Measurements from ENCODE around the gene AKAP6. TPM values are rescaled to one million over a fixed set of nuclear protein-coding genes. Genes with fewer than 3 reads are reported as not detected.

AKAP6 gene
- total RNA-seq, 4 donors from 2014 or later = 1.1 to 16.0 (median 6.0) TPM

DNA sequence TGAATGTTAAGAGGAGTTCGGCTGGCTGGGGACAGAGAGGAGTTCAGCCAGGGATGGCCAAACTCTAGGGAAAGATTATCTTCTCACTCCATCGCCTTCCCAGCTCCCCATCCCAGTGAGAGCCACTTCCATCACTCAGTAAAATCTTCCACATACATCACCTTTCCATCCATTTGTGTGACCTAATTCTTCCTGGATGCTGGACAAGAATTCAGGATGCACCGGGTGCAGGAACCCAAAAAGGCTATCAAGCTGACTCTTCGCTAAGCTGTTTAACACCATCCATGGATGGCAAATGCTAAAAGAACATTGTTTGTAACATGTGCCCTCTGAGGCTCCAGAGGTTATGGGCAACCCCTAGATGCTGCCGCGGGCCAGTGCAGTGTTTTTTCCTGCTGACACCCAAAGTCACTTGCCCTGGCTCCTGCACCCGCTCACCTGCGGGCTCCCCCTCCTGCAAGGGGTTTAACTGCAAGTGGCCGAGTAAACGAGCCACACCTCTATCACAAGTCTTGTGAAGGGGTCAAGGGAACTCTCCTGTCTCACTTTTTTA is 393.6 kb downstream of the AKAP6 start:
- Histone ChIP-seq H3K4me3 (no peak overlapping the region), H3K27ac (no peak overlapping the region), H3K4me1 (peaks cover 0 to 8% (median 0%) of the 10 kb centered on the region in 3 donors), H3K27me3 (no peaks in the 10 kb centered on the region), H3K36me3 (no peaks in the 10 kb centered on the region), H3K9me3 (no peaks in the 10 kb centered on the region)
- TF ChIP-seq POLR2A (IDR thresholded peaks at IDR 0.05) = no peak
- TF ChIP-seq, protein P1, sequence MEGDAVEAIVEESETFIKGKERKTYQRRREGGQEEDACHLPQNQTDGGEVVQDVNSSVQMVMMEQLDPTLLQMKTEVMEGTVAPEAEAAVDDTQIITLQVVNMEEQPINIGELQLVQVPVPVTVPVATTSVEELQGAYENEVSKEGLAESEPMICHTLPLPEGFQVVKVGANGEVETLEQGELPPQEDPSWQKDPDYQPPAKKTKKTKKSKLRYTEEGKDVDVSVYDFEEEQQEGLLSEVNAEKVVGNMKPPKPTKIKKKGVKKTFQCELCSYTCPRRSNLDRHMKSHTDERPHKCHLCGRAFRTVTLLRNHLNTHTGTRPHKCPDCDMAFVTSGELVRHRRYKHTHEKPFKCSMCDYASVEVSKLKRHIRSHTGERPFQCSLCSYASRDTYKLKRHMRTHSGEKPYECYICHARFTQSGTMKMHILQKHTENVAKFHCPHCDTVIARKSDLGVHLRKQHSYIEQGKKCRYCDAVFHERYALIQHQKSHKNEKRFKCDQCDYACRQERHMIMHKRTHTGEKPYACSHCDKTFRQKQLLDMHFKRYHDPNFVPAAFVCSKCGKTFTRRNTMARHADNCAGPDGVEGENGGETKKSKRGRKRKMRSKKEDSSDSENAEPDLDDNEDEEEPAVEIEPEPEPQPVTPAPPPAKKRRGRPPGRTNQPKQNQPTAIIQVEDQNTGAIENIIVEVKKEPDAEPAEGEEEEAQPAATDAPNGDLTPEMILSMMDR (IDR thresholded peaks at IDR 0.05) = no peak
- intact Hi-C loops (cut with DNase I) = no loop called here
- DNase-seq = no peak
- 86 to 90% methylated on average over 9 to 10 of the region's 10 CpGs for WGBS, 2 donors

DNA sequence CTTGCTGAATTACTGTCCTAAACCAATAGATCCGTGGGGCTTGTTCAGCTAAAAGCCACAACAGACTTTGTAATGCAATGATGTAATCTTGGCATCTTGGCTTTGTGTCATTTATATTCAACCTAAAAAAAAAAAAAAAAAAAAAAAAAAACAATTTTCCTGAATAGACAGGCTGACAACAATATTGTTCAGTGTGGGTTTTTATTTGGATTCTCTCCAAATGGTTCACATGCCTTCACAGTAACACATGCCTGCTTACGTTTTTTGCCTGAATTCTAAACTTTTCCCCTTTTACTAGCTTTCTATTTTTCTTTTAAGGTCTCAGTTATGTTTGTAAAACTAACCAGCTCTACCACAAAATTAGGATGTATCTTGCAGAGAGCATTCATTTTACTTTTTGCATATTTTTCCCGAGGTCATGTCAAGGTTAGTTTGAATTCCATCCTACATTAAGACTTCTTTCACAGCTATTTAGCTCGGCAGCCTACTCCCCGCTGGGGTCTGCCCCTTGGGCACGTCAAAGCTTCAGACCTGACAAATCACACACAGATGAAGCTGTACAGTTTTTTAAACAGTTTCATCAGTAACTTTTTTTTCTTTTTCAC is 395.9 kb downstream of the AKAP6 start:
- Histone ChIP-seq H3K27me3 (no peaks in the 10 kb centered on the region), H3K9me3 (no peaks in the 10 kb centered on the region), H3K36me3 (no peaks in the 10 kb centered on the region), H3K27ac (no peak overlapping the region), H3K4me3 (peak overlapping the region in 2 of 4 donors; percentile 4 to 17), H3K4me1 (peaks cover 0 to 8% (median 0%) of the 10 kb centered on the region in 3 donors)
- DNase-seq = no peak
- intact Hi-C loops (cut with DNase I) = no loop called here
- TF ChIP-seq, protein P1 (IDR thresholded peaks at IDR 0.05) = no peak
- 32 to 35% methylated on average over 6 of the region's 6 CpGs for WGBS, 2 donors

DNA sequence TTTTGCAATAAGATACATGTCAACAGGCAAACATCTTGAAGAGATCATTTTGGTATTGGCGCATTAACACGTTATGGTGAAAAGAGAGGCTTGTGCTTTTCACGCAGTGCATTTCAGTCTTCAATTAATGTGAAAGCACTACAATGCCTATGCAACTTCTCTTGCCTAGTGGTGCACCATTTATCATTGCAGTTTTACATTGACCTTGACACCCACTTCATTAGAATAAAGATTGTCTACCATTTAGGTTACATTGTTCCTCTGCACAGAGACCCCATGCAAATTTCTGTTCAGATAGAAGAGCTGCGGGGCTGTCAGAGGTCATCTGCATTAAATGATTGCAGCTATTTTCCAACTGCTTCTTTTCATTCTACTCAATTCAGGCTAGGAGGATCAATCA is 397.4 kb downstream of the AKAP6 start:
- WGBS, 2 donors = 96% methylated on average over 4 of the region's 4 CpGs
- TF ChIP-seq POLR2A (IDR thresholded peaks at IDR 0.05) = no peak
- TF ChIP-seq, protein P1 (IDR thresholded peaks at IDR 0.05) = no peak
- peaks cover 0 to 8% (median 0%) of the 10 kb centered on the region in 3 donors for H3K4me1 ChIP-seq
- H3K27ac ChIP-seq = no peak overlapping the region
- no peaks in the 10 kb centered on the region for H3K36me3 ChIP-seq
- H3K27me3 ChIP-seq = no peaks in the 10 kb centered on the region
- H3K4me3 ChIP-seq = no peak overlapping the region
- intact Hi-C loops (cut with DNase I) = no loop called here
- H3K9me3 ChIP-seq = no peaks in the 10 kb centered on the region
- DNase-seq = no peak

DNA sequence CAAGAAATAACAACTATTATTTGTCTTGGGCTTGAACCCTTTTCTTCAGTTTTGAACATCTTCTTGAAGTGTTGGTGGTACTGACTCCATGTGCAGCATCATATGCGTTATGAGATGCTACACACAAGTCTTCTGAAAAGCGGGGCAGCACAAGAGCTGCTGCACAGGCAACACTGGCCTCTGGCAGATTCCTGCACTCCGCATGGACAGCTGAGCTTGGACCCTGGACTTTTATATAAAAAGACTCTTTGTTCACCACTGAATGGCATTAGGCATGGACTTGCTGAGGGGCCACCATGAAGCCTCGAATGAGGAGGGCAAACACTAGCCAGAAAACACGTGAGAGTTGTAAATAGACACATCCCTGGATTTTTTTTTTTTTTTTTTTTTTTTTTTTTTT is 398.7 kb downstream of the AKAP6 start:
- TF ChIP-seq POLR2A (IDR thresholded peaks at IDR 0.05) = no peak
- TF ChIP-seq, protein P1 (IDR thresholded peaks at IDR 0.05) = no peak
- Histone ChIP-seq H3K4me1 (peaks cover 0 to 8% (median 0%) of the 10 kb centered on the region in 3 donors), H3K4me3 (no peak overlapping the region), H3K9me3 (no peaks in the 10 kb centered on the region), H3K27me3 (no peaks in the 10 kb centered on the region), H3K27ac (no peak overlapping the region), H3K36me3 (no peaks in the 10 kb centered on the region)
- 88 to 91% methylated on average over 5 of the region's 5 CpGs for WGBS, 2 donors
- intact Hi-C loops (cut with DNase I) = no loop called here
- DNase-seq = no peak

DNA sequence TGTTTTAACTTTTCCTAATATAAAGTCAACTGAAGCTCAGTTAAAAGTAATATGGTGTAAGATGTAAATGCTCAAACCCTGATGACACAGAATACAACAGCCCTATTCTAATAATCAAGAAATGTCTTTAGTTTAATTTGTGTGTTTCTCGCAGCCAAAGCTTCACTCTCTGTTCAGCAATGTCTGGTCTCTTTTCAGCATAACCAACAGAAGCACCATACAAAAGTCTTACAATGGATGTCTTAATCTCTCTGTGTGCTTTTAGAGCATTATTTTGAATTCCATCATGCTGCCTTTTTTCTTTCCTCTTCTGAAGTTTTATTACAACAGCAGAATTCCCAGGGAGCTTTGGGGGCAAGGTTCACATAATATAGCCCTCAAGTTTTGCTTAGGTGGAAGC is 399.4 kb downstream of the AKAP6 start:
- 76 to 96% methylated on average over 1 of the region's 1 CpG for WGBS, 2 donors
- H3K4me1 ChIP-seq = peaks cover 0 to 8% (median 0%) of the 10 kb centered on the region in 3 donors
- no peak overlapping the region for H3K27ac ChIP-seq
- no peaks in the 10 kb centered on the region for H3K9me3 ChIP-seq
- H3K36me3 ChIP-seq = no peaks in the 10 kb centered on the region
- TF ChIP-seq, protein P1 (IDR thresholded peaks at IDR 0.05) = no peak
- no peak for TF ChIP-seq POLR2A (IDR thresholded peaks at IDR 0.05)
- DNase-seq = no peak
- no peaks in the 10 kb centered on the region for H3K27me3 ChIP-seq
- H3K4me3 ChIP-seq = no peak overlapping the region
- intact Hi-C loops (cut with DNase I) = no loop called here
